ENCODE measurements around the gene TIAM2. TPM values are rescaled to one million over a fixed set of nuclear protein-coding genes. Genes with fewer than 3 reads are reported as not detected.
"Not testable (repeated sequence)": the region's sequence is repeated elsewhere in the genome, so short reads cannot be mapped to it uniquely, and the experiment has no call there.

Gene TIAM2
- polyA plus RNA-seq, 3 donors = 19.2 to 22.9 (median 19.5) TPM

- no peak for DNase-seq (ENCODE audit: low read depth in 3 of 3, low spot score in 2 of 3)
Observed at GRCh38 chr6:155154158-155154830, 159.2 kb downstream of the TIAM2 start.

- DNase-seq (ENCODE audit: low read depth in 3 of 3, low spot score in 2 of 3) = no peak
Observed at GRCh38 chr6:155155787-155156447, 160.8 kb downstream of the TIAM2 start.

- no peak for DNase-seq (ENCODE audit: low read depth in 3 of 3, low spot score in 2 of 3)
Observed at GRCh38 chr6:155157101-155157500, 162.0 kb downstream of the TIAM2 start.

GRCh38 chr6:155158030-155158843 lies 163.1 kb downstream of the TIAM2 start:
- DNase-seq (ENCODE audit: low read depth in 3 of 3, low spot score in 2 of 3) = no peak

- no peak for DNase-seq (ENCODE audit: low read depth in 3 of 3, low spot score in 2 of 3)
Observed at GRCh38 chr6:155162682-155163081, 167.6 kb downstream of the TIAM2 start.

GRCh38 chr6:155163601-155164000 lies 168.5 kb downstream of the TIAM2 start:
- DNase-seq (ENCODE audit: low read depth in 3 of 3, low spot score in 2 of 3) = no peak

- no peak for DNase-seq (ENCODE audit: low read depth in 3 of 3, low spot score in 2 of 3)
Observed at GRCh38 chr6:155165029-155165710, 170.1 kb downstream of the TIAM2 start.

- DNase-seq (ENCODE audit: low read depth in 3 of 3, low spot score in 2 of 3) = no peak
Observed at GRCh38 chr6:155170519-155170918, 175.4 kb downstream of the TIAM2 start.

GRCh38 chr6:155171109-155171746 lies 176.1 kb downstream of the TIAM2 start:
- no peak for DNase-seq (ENCODE audit: low read depth in 3 of 3, low spot score in 2 of 3)

GRCh38 chr6:155171747-155172449 lies 176.8 kb downstream of the TIAM2 start:
- DNase-seq (ENCODE audit: low read depth in 3 of 3, low spot score in 2 of 3) = no peak

GRCh38 chr6:155173488-155173887 lies 178.4 kb downstream of the TIAM2 start:
- no peak for DNase-seq (ENCODE audit: low read depth in 3 of 3, low spot score in 2 of 3)

GRCh38 chr6:155174576-155175211 lies 179.6 kb downstream of the TIAM2 start:
- DNase-seq (ENCODE audit: low read depth in 3 of 3, low spot score in 2 of 3) = peak in 2 of 3 donors; percentile 70 to 75

GRCh38 chr6:155177363-155177961 lies 182.3 kb downstream of the TIAM2 start:
- no peak for DNase-seq (ENCODE audit: low read depth in 3 of 3, low spot score in 2 of 3)

GRCh38 chr6:155181498-155181897 lies 186.4 kb downstream of the TIAM2 start:
- DNase-seq (ENCODE audit: low read depth in 3 of 3, low spot score in 2 of 3) = no peak

GRCh38 chr6:155182103-155182502 lies 187.0 kb downstream of the TIAM2 start:
- no peak for DNase-seq (ENCODE audit: low read depth in 3 of 3, low spot score in 2 of 3)

GRCh38 chr6:155183095-155183494 lies 188.0 kb downstream of the TIAM2 start:
- DNase-seq (ENCODE audit: low read depth in 3 of 3, low spot score in 2 of 3) = no peak

GRCh38 chr6:155185041-155185440 lies 189.9 kb downstream of the TIAM2 start:
- DNase-seq (ENCODE audit: low read depth in 3 of 3, low spot score in 2 of 3) = not testable (repeated sequence)

- DNase-seq (ENCODE audit: low read depth in 3 of 3, low spot score in 2 of 3) = no peak
Observed at GRCh38 chr6:155185544-155185943, 190.4 kb downstream of the TIAM2 start.

- DNase-seq (ENCODE audit: low read depth in 3 of 3, low spot score in 2 of 3) = no peak
Observed at GRCh38 chr6:155186052-155186658, 191.0 kb downstream of the TIAM2 start.

Measured in right renal cortex interstitium (tissue), 3 donors.